Adrenal gland (tissue), 12 donors: ENCODE measurements around the gene HSP90B1. TPM values are rescaled to one million over a fixed set of nuclear protein-coding genes. Genes with fewer than 3 reads are reported as not detected.

Experiments
- DNase-seq, 7 donors: peaks; one replicate each; pipeline ENCODE4 v3.0.0-alpha.2; 2019 to 2020
- H3K27ac ChIP-seq, 5 donors: fragments of 200-600 bp; sonication (generic) in 4 of 5; 1 replicate in 3 of 5; 2 replicates in 2 of 5; pipeline versions ENCODE4 v1.5.1 to v1.8.0; 2016 to 2020; ENCODE audit warnings: mild to moderate bottlenecking in 1 of 5
- H3K27me3 ChIP-seq: fragments of 200-600 bp; 2 replicates; pipeline ENCODE4 v1.8.0; 2021
- H3K36me3 ChIP-seq, 2 donors: fragments of 200-600 bp; replicated peaks in 1 of 2; 1 replicate in 1 of 2; 2 replicates in 1 of 2; pipeline versions ENCODE4 v1.5.1 to v1.8.0; 2018 to 2022
- H3K4me1 ChIP-seq, 2 donors: fragments of 200-600 bp; replicated peaks in 1 of 2; 1 replicate in 1 of 2; 2 replicates in 1 of 2; pipeline versions ENCODE4 v1.5.1 to v1.8.0; 2018 to 2021
- H3K4me3 ChIP-seq, 4 donors: fragments of 200-600 bp; sonication (generic) in 3 of 4; one replicate each; pipeline ENCODE4 v1.5.1; 2016 to 2018
- H3K9me3 ChIP-seq, 3 donors: fragments of 200-600 bp; sonication (generic) in 1 of 3; replicated peaks in 1 of 3; 1 replicate in 2 of 3; 2 replicates in 1 of 3; pipeline versions ENCODE4 v1.5.1 to v1.8.0; 2016 to 2021
- CTCF ChIP-seq, 6 experiments: fragments of 450-650 bp in 4 of 6; fragments of 200-600 bp in 2 of 6; sonication (generic) in 1 of 6; IDR thresholded peaks; 1 replicate in 5 of 6; 2 replicates in 1 of 6; pipeline versions ENCODE4 v1.5.1 to v1.8.0; 2016 to 2021; ENCODE audit warnings: antibody characterized with exemption in 6 of 6, mild to moderate bottlenecking in 2 of 6, moderate library complexity in 1 of 6
- POLR2A ChIP-seq, 2 donors: fragments of 450-650 bp; IDR thresholded peaks; one replicate each; pipeline ENCODE4 v1.6.1; 2017; ENCODE audit warnings: antibody characterized with exemption in 2 of 2, mild to moderate bottlenecking in 2 of 2, moderate library complexity in 1 of 2
- WGBS, 4 donors: extraction: QIAGEN DNeasy Blood & Tissue Kit in 2 of 4; methylation state at CpG; one replicate each; pipeline versions ENCODE4 v1.1.5 to v1.1.7; 2013 to 2017; 5-methylcytosine and 5-hydroxymethylcytosine counted together
- intact Hi-C, 2 donors: fragments of 100-400 bp; cut with DNase I; formaldehyde crosslinking; loops; one replicate each; pipeline versions ENCODE4 v1.14.1 to v1.15.0; 2022 to 2023
- polyA plus RNA-seq, 3 donors: library from polyadenylated mRNA; stranded (reverse); fragments of 200-250 nt in 2 of 3; fragments of 350-450 nt in 1 of 3; fragmentation: Illumina TruSeq in 1 of 3; extraction: RNeasy Lipid Tissue Mini Kit (QIAGEN cat#74804) in 1 of 3; gene quantifications; one replicate each; pipeline ENCODE4 v1.2.3, GENCODE V29; 2013 to 2014
- total RNA-seq, 9 donors: library from RNA; depleted of rRNA in 4 of 9; stranded (reverse); fragments of >200 nt in 4 of 9; fragments of 120-200 nt in 1 of 9; fragmentation: NEBNext Ultra II Directional in 1 of 9; extraction: Animal tissue kit (Norgen Biotek cat#: 25700) in 1 of 9; gene quantifications; one replicate each; pipeline versions ENCODE4 v1.1.0 to v1.2.4, GENCODE V29; 2013 to 2023
- donor health status: healthy with polysubstance abuse.
- donor health status: Bipolar disorder and iron deficiency.
- donor health status: DM: yes; HTN: yes; CAD: no.
- donor health status: DM: no; HTN: no; CAD: no.
- donor health status: DM: no; HTN: no; CAD: no.
- donor health status: DM: yes; HTN: yes; CAD: no.

Gene HSP90B1
- total and polyA plus RNA-seq, 12 donors, result 241 to 1,629 (median 530) TPM

GRCh38 chr12:103883908-103884307, 46.3 kb upstream of the HSP90B1 start:
- intact Hi-C loops, result no loop called here
- no peaks in the 10 kb centered on the region for H3K9me3 ChIP-seq
- H3K4me1 ChIP-seq, result no peaks in the 10 kb centered on the region
- WGBS, 4 donors, result 82 to 93% (median 88%) methylated on average over 2 of the region's 2 CpGs
- no peak overlapping the region for H3K4me3 ChIP-seq
- no peak for DNase-seq
- H3K27ac ChIP-seq, result no peak overlapping the region
- H3K36me3 ChIP-seq, result no peaks in the 10 kb centered on the region
- TF ChIP-seq POLR2A (IDR thresholded peaks at IDR 0.05), result no peak
- no peak for TF ChIP-seq CTCF (IDR thresholded peaks at IDR 0.05)
- no peaks in the 10 kb centered on the region for H3K27me3 ChIP-seq

GRCh38 chr12:103884316-103884715, 45.9 kb upstream of the HSP90B1 start:
- no peak for TF ChIP-seq POLR2A (IDR thresholded peaks at IDR 0.05)
- peak; percentile 11 to 59 (median 48) for TF ChIP-seq CTCF (IDR thresholded peaks at IDR 0.05)
- Histone ChIP-seq H3K9me3 (no peaks in the 10 kb centered on the region), H3K4me1 (no peaks in the 10 kb centered on the region), H3K36me3 (no peaks in the 10 kb centered on the region), H3K27ac (no peak overlapping the region), H3K4me3 (no peak overlapping the region), H3K27me3 (no peaks in the 10 kb centered on the region)
- intact Hi-C loops, result no loop called here
- DNase-seq, result peak; percentile 20 to 60 (median 45)
- WGBS, 4 donors, result 15 to 33% (median 24%) methylated on average over 4 of the region's 4 CpGs

- intact Hi-C loops, result no loop called here
- WGBS, 4 donors, result 54 to 83% (median 67%) methylated on average over 4 of the region's 4 CpGs
Measured at GRCh38 chr12:103886195-103886797, 43.9 kb upstream of the HSP90B1 start.

GRCh38 chr12:103887738-103888137, 42.5 kb upstream of the HSP90B1 start:
- no peak overlapping the region for H3K27ac ChIP-seq
- H3K9me3 ChIP-seq, result no peaks in the 10 kb centered on the region
- WGBS, 4 donors, result 78 to 100% (median 84%) methylated on average over 1 of the region's 1 CpG
- TF ChIP-seq CTCF (IDR thresholded peaks at IDR 0.05) (no peak), POLR2A (IDR thresholded peaks at IDR 0.05) (no peak)
- intact Hi-C loops, result no loop called here
- no peaks in the 10 kb centered on the region for H3K27me3 ChIP-seq
- no peaks in the 10 kb centered on the region for H3K4me1 ChIP-seq
- no peak for DNase-seq
- no peak overlapping the region for H3K4me3 ChIP-seq
- H3K36me3 ChIP-seq, result no peaks in the 10 kb centered on the region

More at GRCh38 chr12:103886195-103886797, 43.9 kb upstream of the HSP90B1 start:
- Histone ChIP-seq H3K27me3 (no peaks in the 10 kb centered on the region), H3K36me3 (no peaks in the 10 kb centered on the region), H3K27ac (no peak overlapping the region), H3K4me1 (no peaks in the 10 kb centered on the region), H3K4me3 (no peak overlapping the region), H3K9me3 (no peaks in the 10 kb centered on the region)
- TF ChIP-seq CTCF (IDR thresholded peaks at IDR 0.05) (no peak), POLR2A (IDR thresholded peaks at IDR 0.05) (no peak)
- no peak for DNase-seq
